Gastroesophageal sphincter (tissue), 4 donors: ENCODE measurements around the gene NIPAL4. TPM values are rescaled to one million over a fixed set of nuclear protein-coding genes. Genes with fewer than 3 reads are reported as not detected.
A peak's percentile ranks its signal among the peaks of the same experiment; 100 is the strongest.

Experiments
- ATAC-seq: fragments of 150-250 bp; one replicate; pipeline ENCODE4 v1.9.1; 2016; ENCODE audit warnings: mild to moderate bottlenecking, moderate library complexity
- H3K27ac ChIP-seq, 4 donors: fragments of 200-600 bp; sonication (generic) in 3 of 4; 1 replicate in 3 of 4; 2 replicates in 1 of 4; pipeline ENCODE4 v1.5.1; 2016 to 2019
- H3K27me3 ChIP-seq: fragments of 200-600 bp; sonication (generic); one replicate; pipeline ENCODE4 v1.5.1; 2019
- H3K36me3 ChIP-seq, 2 donors: fragments of 200-600 bp; sonication (generic); one replicate each; pipeline ENCODE4 v1.5.1; 2019; ENCODE audit warnings: control low read depth in 1 of 2
- H3K4me1 ChIP-seq, 3 donors: fragments of 200-600 bp; sonication (generic); 1 replicate in 2 of 3; 2 replicates in 1 of 3; pipeline ENCODE4 v1.5.1; 2016 to 2019; ENCODE audit warnings: control low read depth in 2 of 3
- H3K4me3 ChIP-seq, 2 donors: fragments of 200-600 bp; sonication (generic); one replicate each; pipeline ENCODE4 v1.5.1; 2019; ENCODE audit warnings: mild to moderate bottlenecking in 1 of 2, moderate library complexity in 1 of 2
- H3K9me3 ChIP-seq, 3 donors: fragments of 200-600 bp; sonication (generic); one replicate each; pipeline ENCODE4 v1.5.1; 2017 to 2019; ENCODE audit warnings: control low read depth in 2 of 3
- EP300 ChIP-seq: sonication (generic); formaldehyde crosslinking; IDR thresholded peaks from one replicate; pipeline ENCODE4 v1.6.1; 2017; ENCODE audit warnings: antibody characterized with exemption, mild to moderate bottlenecking
- POLR2A ChIP-seq, 2 donors: fragments of 450-650 bp; IDR thresholded peaks; one replicate each; pipeline ENCODE4 v1.6.1; 2017; ENCODE audit warnings: antibody characterized with exemption in 2 of 2, mild to moderate bottlenecking in 2 of 2, moderate library complexity in 1 of 2
- POLR2AphosphoS5 ChIP-seq: sonication (generic); formaldehyde crosslinking; IDR thresholded peaks from one replicate; pipeline ENCODE4 v1.6.1; 2017; ENCODE audit warnings: antibody characterized with exemption
- WGBS, 2 donors: methylation state at CpG; one replicate each; pipeline ENCODE4 v1.1.5; 2018; ENCODE audit warnings: low coverage in 1 of 2; 5-methylcytosine and 5-hydroxymethylcytosine counted together
- total RNA-seq, 4 donors: library from RNA; depleted of rRNA; stranded (reverse); fragments of >200 nt; gene quantifications; one replicate each; pipeline ENCODE4 v1.1.0, GENCODE V29; 2016
- TF ChIP-seq, protein P1 (sequence below), 4 experiments: fragments of 200-600 bp in 2 of 4; fragments of 450-650 bp in 2 of 4; sonication (generic) in 1 of 4; IDR thresholded peaks; one replicate each; pipeline ENCODE4 v1.5.1; 2017 to 2019; ENCODE audit warnings: antibody characterized with exemption in 4 of 4, mild to moderate bottlenecking in 2 of 4, moderate library complexity in 2 of 4

NIPAL4 gene
- total RNA-seq, 4 donors from 2014 or later = 1.2 to 4.8 (median 2.7) TPM

- no peak for ATAC-seq
- 100% methylated on average over 2 of the region's 13 CpGs; no CpG with 5 or more reads in 1 of the 2 donors for WGBS, 2 donors
- no peaks in the 10 kb centered on the region for H3K9me3 ChIP-seq
- H3K36me3 ChIP-seq = no peaks in the 10 kb centered on the region
- H3K4me1 ChIP-seq = peaks cover 7 to 21% (median 12%) of the 10 kb centered on the region in 3 donors
- H3K27me3 ChIP-seq = no peaks in the 10 kb centered on the region
- H3K27ac ChIP-seq = no peak overlapping the region
- no peak overlapping the region for H3K4me3 ChIP-seq
- no peak for TF ChIP-seq POLR2AphosphoS5
- TF ChIP-seq, protein P1, sequence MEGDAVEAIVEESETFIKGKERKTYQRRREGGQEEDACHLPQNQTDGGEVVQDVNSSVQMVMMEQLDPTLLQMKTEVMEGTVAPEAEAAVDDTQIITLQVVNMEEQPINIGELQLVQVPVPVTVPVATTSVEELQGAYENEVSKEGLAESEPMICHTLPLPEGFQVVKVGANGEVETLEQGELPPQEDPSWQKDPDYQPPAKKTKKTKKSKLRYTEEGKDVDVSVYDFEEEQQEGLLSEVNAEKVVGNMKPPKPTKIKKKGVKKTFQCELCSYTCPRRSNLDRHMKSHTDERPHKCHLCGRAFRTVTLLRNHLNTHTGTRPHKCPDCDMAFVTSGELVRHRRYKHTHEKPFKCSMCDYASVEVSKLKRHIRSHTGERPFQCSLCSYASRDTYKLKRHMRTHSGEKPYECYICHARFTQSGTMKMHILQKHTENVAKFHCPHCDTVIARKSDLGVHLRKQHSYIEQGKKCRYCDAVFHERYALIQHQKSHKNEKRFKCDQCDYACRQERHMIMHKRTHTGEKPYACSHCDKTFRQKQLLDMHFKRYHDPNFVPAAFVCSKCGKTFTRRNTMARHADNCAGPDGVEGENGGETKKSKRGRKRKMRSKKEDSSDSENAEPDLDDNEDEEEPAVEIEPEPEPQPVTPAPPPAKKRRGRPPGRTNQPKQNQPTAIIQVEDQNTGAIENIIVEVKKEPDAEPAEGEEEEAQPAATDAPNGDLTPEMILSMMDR (IDR thresholded peaks at IDR 0.05) = no peak
- TF ChIP-seq EP300 = no peak
- TF ChIP-seq POLR2A (IDR thresholded peaks at IDR 0.05) = no peak
Measured at GRCh38 chr5:157447201-157447637, 12.8 kb upstream of the NIPAL4 start.

- Histone ChIP-seq H3K27me3 (no peaks in the 10 kb centered on the region), H3K36me3 (no peaks in the 10 kb centered on the region), H3K9me3 (no peaks in the 10 kb centered on the region), H3K4me1 (peaks cover 7 to 21% (median 12%) of the 10 kb centered on the region in 3 donors), H3K27ac (peak overlapping the region; percentile 72 to 81 (median 75)), H3K4me3 (no peak overlapping the region)
- WGBS, 2 donors = 6 to 18% methylated on average over 3 to 6 of the region's 6 CpGs
- TF ChIP-seq POLR2AphosphoS5 (peak; percentile 65), EP300 (no peak)
- TF ChIP-seq, protein P1 (IDR thresholded peaks at IDR 0.05) = peak in 1 of 4 experiments; percentile 27
- ATAC-seq = peak; percentile 84
Measured at GRCh38 chr5:157449011-157449723, 10.8 kb upstream of the NIPAL4 start.

DNA sequence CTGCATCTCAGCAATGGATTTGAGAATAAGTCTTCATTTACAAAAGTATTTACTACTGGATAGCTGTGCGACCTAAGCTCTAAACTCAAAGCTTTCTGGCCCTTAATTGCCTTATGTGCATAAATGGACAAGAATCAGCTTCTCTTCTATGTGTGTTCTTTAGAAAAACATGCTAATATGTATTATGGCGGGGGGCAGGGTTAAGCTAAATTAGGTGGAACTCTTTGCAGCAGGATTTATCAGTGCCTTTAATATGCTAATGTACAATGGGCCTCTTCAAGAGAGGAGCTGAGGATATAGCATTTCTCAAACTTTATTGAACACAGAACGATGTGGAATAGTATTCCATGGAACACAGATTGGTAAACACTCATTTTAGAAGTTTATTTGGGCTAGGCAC, 10.0 kb upstream of the NIPAL4 start:
- 81 to 87% methylated on average over 3 of the region's 3 CpGs for WGBS, 2 donors
- H3K27me3 ChIP-seq = no peaks in the 10 kb centered on the region
- peaks cover 7 to 21% (median 12%) of the 10 kb centered on the region in 3 donors for H3K4me1 ChIP-seq
- H3K36me3 ChIP-seq = no peaks in the 10 kb centered on the region
- peak overlapping the region; percentile 72 to 81 (median 75) for H3K27ac ChIP-seq
- H3K9me3 ChIP-seq = no peaks in the 10 kb centered on the region
- no peak for ATAC-seq
- H3K4me3 ChIP-seq = no peak overlapping the region
- TF ChIP-seq, protein P1 (IDR thresholded peaks at IDR 0.05) = no peak
- TF ChIP-seq POLR2A (IDR thresholded peaks at IDR 0.05) (no peak), POLR2AphosphoS5 (no peak), EP300 (no peak)

- TF ChIP-seq, protein P1 (IDR thresholded peaks at IDR 0.05) = no peak
- TF ChIP-seq POLR2A (IDR thresholded peaks at IDR 0.05) = no peak
- no peak for TF ChIP-seq EP300
- TF ChIP-seq POLR2AphosphoS5 = no peak
Measured at GRCh38 chr5:157451806-157452205, 8.2 kb upstream of the NIPAL4 start.

GRCh38 chr5:157454273-157454672, 5.7 kb upstream of the NIPAL4 start:
- no peak for ATAC-seq
- Histone ChIP-seq H3K4me3 (no peak overlapping the region), H3K9me3 (no peaks in the 10 kb centered on the region), H3K27ac (no peak overlapping the region), H3K27me3 (no peaks in the 10 kb centered on the region), H3K4me1 (peaks cover 6 to 21% (median 7%) of the 10 kb centered on the region in 3 donors), H3K36me3 (no peaks in the 10 kb centered on the region)
- WGBS, 2 donors = 92 to 96% methylated on average over 6 of the region's 7 CpGs
- no peak for TF ChIP-seq EP300
- TF ChIP-seq, protein P1 (IDR thresholded peaks at IDR 0.05) = no peak
- TF ChIP-seq POLR2A (IDR thresholded peaks at IDR 0.05) = no peak
- no peak for TF ChIP-seq POLR2AphosphoS5

More at GRCh38 chr5:157451806-157452205, 8.2 kb upstream of the NIPAL4 start:
- H3K27me3 ChIP-seq = no peaks in the 10 kb centered on the region
- H3K4me3 ChIP-seq = no peak overlapping the region
- H3K27ac ChIP-seq = no peak overlapping the region
- WGBS, 2 donors = 83% methylated on average over 1 of the region's 3 CpGs; no CpG with 5 or more reads in 1 of the 2 donors
- ATAC-seq = no peak
- peaks cover 7 to 21% (median 12%) of the 10 kb centered on the region in 3 donors for H3K4me1 ChIP-seq
- H3K9me3 ChIP-seq = no peaks in the 10 kb centered on the region
- H3K36me3 ChIP-seq = no peaks in the 10 kb centered on the region
